ENCODE results near the gene SERPINB6. TPM values are rescaled to one million over a fixed set of nuclear protein-coding genes. Genes with fewer than 3 reads are reported as not detected.

Gene SERPINB6
- total RNA-seq, 1 donor from 2014 or later = 93.8 TPM

DNA sequence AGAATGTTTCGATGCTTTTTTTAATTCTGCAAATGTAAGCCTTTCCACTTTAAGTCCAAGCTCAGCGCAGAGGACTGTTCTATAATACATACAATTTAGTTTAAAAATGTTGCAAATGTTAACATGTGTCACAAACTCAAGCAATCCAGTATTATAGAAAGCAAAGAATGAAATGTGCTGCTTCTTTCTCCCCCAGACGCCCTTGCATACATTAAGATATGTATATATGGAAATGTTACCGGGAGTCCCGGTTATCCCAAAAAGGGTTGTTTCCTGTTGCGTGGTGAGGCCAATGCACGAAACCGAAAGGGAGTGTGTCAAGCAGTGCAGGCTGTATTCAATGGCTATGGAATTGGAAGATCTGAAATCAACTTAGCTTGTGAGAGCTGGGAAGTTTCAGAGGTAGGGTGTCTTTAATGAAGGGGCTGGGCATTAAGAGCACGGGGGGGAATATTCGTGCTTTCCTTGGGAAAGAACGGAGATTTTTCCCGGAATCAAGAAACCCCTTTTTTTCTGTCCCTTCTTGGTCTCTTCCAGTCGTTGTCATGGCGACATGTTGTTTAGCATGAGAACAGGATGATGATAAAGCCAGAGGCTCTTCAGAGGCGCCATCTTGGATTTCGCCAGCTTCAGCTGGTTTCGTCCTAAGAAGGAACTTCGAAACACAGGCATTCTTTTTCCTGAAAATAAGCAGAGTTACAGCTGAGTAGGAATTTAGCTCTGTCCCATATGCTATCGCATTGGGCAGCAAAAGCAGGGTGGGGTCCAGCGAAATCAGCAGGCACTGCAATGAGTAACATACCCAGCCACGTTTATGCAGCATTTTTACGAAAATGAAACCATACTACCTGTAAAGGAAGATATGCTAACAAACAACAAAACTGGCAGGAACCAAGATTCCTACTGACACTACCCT is 18.2 kb upstream of the SERPINB6 start:
- Histone ChIP-seq H3K4me3 (peak overlapping the region; percentile 72 to 88), H3K27me3 (no peaks in the 10 kb centered on the region), H3K27ac (peak overlapping the region; percentile 96), H3K4me1 (peaks cover 15% of the 10 kb centered on the region), H3K9me3 (no peaks in the 10 kb centered on the region), H3K36me3 (no peaks in the 10 kb centered on the region)
- intact Hi-C loops (cut with DNase I) = loop anchor here (5.0 kb wide), 2 partner anchors 37 to 147 kb away; partner anchors contain the start of gene SERPINB1
- TF ChIP-seq, protein P1, sequence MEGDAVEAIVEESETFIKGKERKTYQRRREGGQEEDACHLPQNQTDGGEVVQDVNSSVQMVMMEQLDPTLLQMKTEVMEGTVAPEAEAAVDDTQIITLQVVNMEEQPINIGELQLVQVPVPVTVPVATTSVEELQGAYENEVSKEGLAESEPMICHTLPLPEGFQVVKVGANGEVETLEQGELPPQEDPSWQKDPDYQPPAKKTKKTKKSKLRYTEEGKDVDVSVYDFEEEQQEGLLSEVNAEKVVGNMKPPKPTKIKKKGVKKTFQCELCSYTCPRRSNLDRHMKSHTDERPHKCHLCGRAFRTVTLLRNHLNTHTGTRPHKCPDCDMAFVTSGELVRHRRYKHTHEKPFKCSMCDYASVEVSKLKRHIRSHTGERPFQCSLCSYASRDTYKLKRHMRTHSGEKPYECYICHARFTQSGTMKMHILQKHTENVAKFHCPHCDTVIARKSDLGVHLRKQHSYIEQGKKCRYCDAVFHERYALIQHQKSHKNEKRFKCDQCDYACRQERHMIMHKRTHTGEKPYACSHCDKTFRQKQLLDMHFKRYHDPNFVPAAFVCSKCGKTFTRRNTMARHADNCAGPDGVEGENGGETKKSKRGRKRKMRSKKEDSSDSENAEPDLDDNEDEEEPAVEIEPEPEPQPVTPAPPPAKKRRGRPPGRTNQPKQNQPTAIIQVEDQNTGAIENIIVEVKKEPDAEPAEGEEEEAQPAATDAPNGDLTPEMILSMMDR (IDR thresholded peaks at IDR 0.05) = no peak
- TF ChIP-seq POLR2A (IDR thresholded peaks at IDR 0.05) (peak in 1 of 2 donors; percentile 75), POLR2AphosphoS5 (IDR thresholded peaks at IDR 0.05; ENCODE audit: insufficient read depth in 1 of 2, low read depth in 1 of 2) (peak in 1 of 2 donors; percentile 98)
- DNase-seq (ENCODE audit: extremely low spot score in 2 of 2) = peak in 1 of 2 donors; percentile 96

- peak in 1 of 2 donors; percentile 97 for DNase-seq (ENCODE audit: extremely low spot score in 2 of 2)
- Histone ChIP-seq H3K36me3 (no peaks in the 10 kb centered on the region), H3K4me1 (peaks cover 15% of the 10 kb centered on the region), H3K27ac (peak overlapping the region; percentile 96), H3K4me3 (peak overlapping the region; percentile 72 to 88), H3K27me3 (no peaks in the 10 kb centered on the region), H3K9me3 (no peaks in the 10 kb centered on the region)
- TF ChIP-seq POLR2A (IDR thresholded peaks at IDR 0.05) = peak in 1 of 2 donors; percentile 20
- TF ChIP-seq, protein P1 (IDR thresholded peaks at IDR 0.05) = peak; percentile 38 to 92 (median 78)
- TF ChIP-seq POLR2AphosphoS5 (IDR thresholded peaks at IDR 0.05; ENCODE audit: insufficient read depth in 1 of 2, low read depth in 1 of 2) = peak; percentile 80 to 89
- intact Hi-C loops (cut with DNase I) = loop anchor here (5.0 kb wide), 1 partner anchor 36 kb away; no protein-coding TSS in a partner anchor
Observed at GRCh38 chr6:2988426-2989331, 17.3 kb upstream of the SERPINB6 start.

GRCh38 chr6:2988094-2988425 is 16.7 kb upstream of the SERPINB6 start:
- Histone ChIP-seq H3K9me3 (no peaks in the 10 kb centered on the region), H3K27ac (peak overlapping the region; percentile 96), H3K36me3 (no peaks in the 10 kb centered on the region), H3K4me1 (peaks cover 16% of the 10 kb centered on the region), H3K4me3 (peak overlapping the region; percentile 72 to 88), H3K27me3 (no peaks in the 10 kb centered on the region)
- TF ChIP-seq POLR2AphosphoS5 (IDR thresholded peaks at IDR 0.05; ENCODE audit: insufficient read depth in 1 of 2, low read depth in 1 of 2) (no peak), POLR2A (IDR thresholded peaks at IDR 0.05) (no peak)
- TF ChIP-seq, protein P1 (IDR thresholded peaks at IDR 0.05) = no peak
- DNase-seq (ENCODE audit: extremely low spot score in 2 of 2) = no peak
- intact Hi-C loops (cut with DNase I) = loop anchor here (5.0 kb wide), 1 partner anchor 36 kb away; no protein-coding TSS in a partner anchor

GRCh38 chr6:2986722-2987221 is 15.4 kb upstream of the SERPINB6 start:
- no peaks in the 10 kb centered on the region for H3K9me3 ChIP-seq
- peaks cover 29% of the 10 kb centered on the region for H3K4me1 ChIP-seq
- H3K27ac ChIP-seq = peak overlapping the region; percentile 96
- no peak for DNase-seq (ENCODE audit: extremely low spot score in 2 of 2)
- TF ChIP-seq, protein P1 (IDR thresholded peaks at IDR 0.05) = no peak
- peak in 1 of 2 donors; percentile 71 for TF ChIP-seq POLR2AphosphoS5 (IDR thresholded peaks at IDR 0.05; ENCODE audit: insufficient read depth in 1 of 2, low read depth in 1 of 2)
- TF ChIP-seq POLR2A (IDR thresholded peaks at IDR 0.05) = no peak
- no peaks in the 10 kb centered on the region for H3K36me3 ChIP-seq
- H3K4me3 ChIP-seq = no peak overlapping the region
- H3K27me3 ChIP-seq = no peaks in the 10 kb centered on the region
- intact Hi-C loops (cut with DNase I) = loop anchor here (5.0 kb wide), 1 partner anchor 34 kb away; no protein-coding TSS in a partner anchor
